Suprapubic skin (tissue), 3 donors: ENCODE results near the gene SREBF1.

Experiments used
- POLR2A ChIP-seq, 2 donors: fragments of 450-650 bp; IDR thresholded peaks; one replicate each; pipeline ENCODE4 v1.6.1; 2017; ENCODE audit warnings: antibody characterized with exemption in 2 of 2, mild to moderate bottlenecking in 2 of 2, moderate library complexity in 2 of 2
- TF ChIP-seq, protein P1 (sequence below), 2 donors: fragments of 200-600 bp in 1 of 2; fragments of 450-650 bp in 1 of 2; sonication (generic) in 1 of 2; IDR thresholded peaks; one replicate each; pipeline ENCODE4 v1.5.1; 2016 to 2019; ENCODE audit warnings: antibody characterized with exemption in 2 of 2, mild to moderate bottlenecking in 1 of 2, moderate library complexity in 1 of 2

DNA sequence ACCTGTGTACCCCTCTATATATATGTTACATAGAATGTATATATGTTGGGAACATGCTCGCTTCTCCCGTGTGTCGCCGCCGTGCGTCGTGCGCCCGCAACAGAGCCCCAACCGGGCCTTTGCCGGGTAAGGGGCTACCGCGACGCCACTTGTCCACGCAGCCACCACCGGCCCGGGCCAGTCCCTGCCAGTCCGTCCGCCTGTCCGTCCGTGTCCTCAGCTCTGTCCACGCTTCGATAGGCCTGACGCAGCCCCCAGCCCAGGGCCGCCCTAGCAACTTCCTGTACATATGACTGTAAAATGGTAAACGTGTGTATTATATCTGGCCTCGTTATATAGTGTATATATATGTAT lies 25.9 kb downstream of the SREBF1 start:
- no peak for TF ChIP-seq POLR2A (IDR thresholded peaks at IDR 0.05)
- TF ChIP-seq, protein P1, sequence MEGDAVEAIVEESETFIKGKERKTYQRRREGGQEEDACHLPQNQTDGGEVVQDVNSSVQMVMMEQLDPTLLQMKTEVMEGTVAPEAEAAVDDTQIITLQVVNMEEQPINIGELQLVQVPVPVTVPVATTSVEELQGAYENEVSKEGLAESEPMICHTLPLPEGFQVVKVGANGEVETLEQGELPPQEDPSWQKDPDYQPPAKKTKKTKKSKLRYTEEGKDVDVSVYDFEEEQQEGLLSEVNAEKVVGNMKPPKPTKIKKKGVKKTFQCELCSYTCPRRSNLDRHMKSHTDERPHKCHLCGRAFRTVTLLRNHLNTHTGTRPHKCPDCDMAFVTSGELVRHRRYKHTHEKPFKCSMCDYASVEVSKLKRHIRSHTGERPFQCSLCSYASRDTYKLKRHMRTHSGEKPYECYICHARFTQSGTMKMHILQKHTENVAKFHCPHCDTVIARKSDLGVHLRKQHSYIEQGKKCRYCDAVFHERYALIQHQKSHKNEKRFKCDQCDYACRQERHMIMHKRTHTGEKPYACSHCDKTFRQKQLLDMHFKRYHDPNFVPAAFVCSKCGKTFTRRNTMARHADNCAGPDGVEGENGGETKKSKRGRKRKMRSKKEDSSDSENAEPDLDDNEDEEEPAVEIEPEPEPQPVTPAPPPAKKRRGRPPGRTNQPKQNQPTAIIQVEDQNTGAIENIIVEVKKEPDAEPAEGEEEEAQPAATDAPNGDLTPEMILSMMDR (IDR thresholded peaks at IDR 0.05) = no peak
